Measurements from ENCODE around the gene CGB8.

- no peak for TF ChIP-seq CTCF (IDR thresholded peaks at IDR 0.05)
- TF ChIP-seq POLR2A (IDR thresholded peaks at IDR 0.05) = no peak
- no peak for TF ChIP-seq EP300 (IDR thresholded peaks at IDR 0.05)
Observed at GRCh38 chr19:49065905-49066512, 17.1 kb upstream of the CGB8 start.
